IMR-90 (cell line): ENCODE measurements around the gene COX7A2L. TPM values are rescaled to one million over a fixed set of nuclear protein-coding genes. Genes with fewer than 3 reads are reported as not detected.

Experiments
- ATAC-seq: fragments of 200-7000 bp; cut with Tn5 transposase; 2 replicates; pipeline ENCODE4 v1.9.1; 2020; ENCODE audit warnings: low read depth, mild to moderate bottlenecking, moderate library complexity
- BruUV-seq: library from RNA; stranded (reverse); fragments of 400-500 nt; replicated peaks from 2 replicates; lab custom pipeline; 2021; lab: Mats Ljungman, UMichigan
- CTCF ChIA-PET: fragments of 300-600 bp; formaldehyde crosslinking; extraction: SDS; loops from one replicate; lab custom pipeline; 2021; ENCODE audit warnings: antibody characterized with exemption; lab: Yijun Ruan, JAX
- POLR2A ChIA-PET: fragments of 300-600 bp; sonication (Branson Sonifier 250); formaldehyde crosslinking; loops from one replicate; lab custom pipeline; 2022; ENCODE audit warnings: antibody characterized with exemption; ENCODE audit not compliant: unreplicated experiment; lab: Charles Lee
- DNase-seq: peaks from one replicate; pipeline ENCODE4 v3.0.0; 2013
- H2AFZ ChIP-seq: replicated peaks from 2 replicates; pipeline ENCODE3; 2013; ENCODE audit warnings: low read length, mild to moderate bottlenecking; ENCODE audit not compliant: poor library complexity
- H2AK5ac ChIP-seq: 2 replicates; pipeline ENCODE4 v1.6.1; 2013; ENCODE audit warnings: low read depth, low read length, inconsistent platforms
- H2AK9ac ChIP-seq: replicated peaks from 2 replicates; pipeline ENCODE3; 2013; ENCODE audit warnings: mild to moderate bottlenecking, low read depth, low read length, moderate library complexity; ENCODE audit not compliant: poor library complexity
- H2BK120ac ChIP-seq: 2 replicates; pipeline ENCODE4 v1.6.1; 2013; ENCODE audit warnings: low read depth, low read length, inconsistent platforms
- H2BK15ac ChIP-seq: 3 replicates; pipeline ENCODE4 v1.6.1; 2013; ENCODE audit warnings: low read depth, low read length, inconsistent platforms
- H2BK20ac ChIP-seq: 2 replicates; pipeline ENCODE4 v1.6.1; 2013; ENCODE audit warnings: low read depth, mild to moderate bottlenecking, inconsistent platforms, low read length, moderate library complexity
- H2BK5ac ChIP-seq: 2 replicates; pipeline ENCODE4 v1.6.1; 2013; ENCODE audit warnings: mild to moderate bottlenecking, low read depth, low read length, inconsistent platforms; ENCODE audit not compliant: poor library complexity, severe bottlenecking
- H3K14ac ChIP-seq: replicated peaks from 2 replicates; pipeline ENCODE4 v1.6.1; 2013; ENCODE audit warnings: low read depth, low read length, inconsistent platforms
- H3K18ac ChIP-seq: 2 replicates; pipeline ENCODE4 v1.6.1; 2013; ENCODE audit warnings: low read depth, low read length, control low read depth
- H3K23ac ChIP-seq: 2 replicates; pipeline ENCODE4 v1.6.1; 2013; ENCODE audit warnings: low read depth, low read length, inconsistent platforms
- H3K27ac ChIP-seq: 2 replicates; pipeline ENCODE4 v1.5.1; 2013; ENCODE audit warnings: mild to moderate bottlenecking, control low read depth, low read length; ENCODE audit not compliant: insufficient read depth
- H3K27me3 ChIP-seq: 2 replicates; pipeline ENCODE4 v1.6.1; 2013; ENCODE audit warnings: low read length; ENCODE audit not compliant: control insufficient read depth, insufficient read depth
- H3K36me3 ChIP-seq: 2 replicates; pipeline ENCODE4 v1.6.1; 2013; ENCODE audit warnings: low read length, mixed read lengths; ENCODE audit not compliant: control insufficient read depth, insufficient read depth
- H3K4ac ChIP-seq: 2 replicates; pipeline ENCODE4 v1.6.1; 2013; ENCODE audit warnings: low read depth, low read length, inconsistent platforms
- H3K4me1 ChIP-seq: 2 replicates; pipeline ENCODE4 v1.6.1; 2013; ENCODE audit warnings: low read length, mixed read lengths; ENCODE audit not compliant: control insufficient read depth, insufficient read depth
- H3K4me2 ChIP-seq: 2 replicates; pipeline ENCODE4 v1.6.1; 2013; ENCODE audit warnings: low read depth, mild to moderate bottlenecking, control low read depth, low read length, moderate library complexity
- H3K4me3 ChIP-seq: 2 replicates; pipeline ENCODE4 v1.5.1; 2013; ENCODE audit warnings: low read depth, mild to moderate bottlenecking, control low read depth, low read length, moderate library complexity; ENCODE audit not compliant: insufficient read depth
- H3K56ac ChIP-seq: 2 replicates; pipeline ENCODE4 v1.6.1; 2013; ENCODE audit warnings: low read length, inconsistent platforms; ENCODE audit not compliant: insufficient read depth; ENCODE audit errors: extremely low read depth
- H3K79me1 ChIP-seq, 2 experiments: 2 replicates each; pipeline ENCODE4 v1.6.1; 2013; ENCODE audit warnings: low read length in 2 of 2, inconsistent platforms in 1 of 2, low read depth in 1 of 2
- H3K9ac ChIP-seq: 2 replicates; pipeline ENCODE4 v1.6.1; 2013; ENCODE audit warnings: low read depth, low read length, control low read depth
- H3K9me1 ChIP-seq: 2 replicates; pipeline ENCODE4 v1.6.1; 2013; ENCODE audit warnings: low read length, inconsistent platforms; ENCODE audit not compliant: insufficient read depth
- H3K9me3 ChIP-seq: 2 replicates; pipeline ENCODE4 v1.6.1; 2013; ENCODE audit warnings: low read length; ENCODE audit not compliant: control insufficient read depth, insufficient read depth
- H4K20me1 ChIP-seq: 2 replicates; pipeline ENCODE4 v1.6.1; 2013; ENCODE audit warnings: low read length, inconsistent platforms; ENCODE audit not compliant: insufficient read depth
- H4K5ac ChIP-seq: 2 replicates; pipeline ENCODE4 v1.6.1; 2013; ENCODE audit warnings: mild to moderate bottlenecking, low read depth, low read length, control low read depth
- H4K8ac ChIP-seq, 2 experiments: 2 replicates each; pipeline ENCODE4 v1.6.1; 2013; ENCODE audit warnings: low read depth in 2 of 2, low read length in 2 of 2, control low read depth in 1 of 2, inconsistent platforms in 1 of 2
- H4K91ac ChIP-seq: 2 replicates; pipeline ENCODE4 v1.6.1; 2013; ENCODE audit warnings: low read depth, low read length, inconsistent platforms; ENCODE audit not compliant: insufficient read depth
- BHLHE40 ChIP-seq: fragments of 150-350 bp; IDR thresholded peaks from 2 replicates; pipeline ENCODE4 v1.6.1; 2016; ENCODE audit warnings: mild to moderate bottlenecking, low read depth, low read length
- CEBPB ChIP-seq: IDR thresholded peaks from 2 replicates; pipeline ENCODE4 v1.6.1; 2012; ENCODE audit warnings: low read depth, low read length, improper control_type of control experiment
- MAFK ChIP-seq: IDR thresholded peaks from 2 replicates; pipeline ENCODE4 v1.6.1; 2012; ENCODE audit warnings: low read depth, low read length, improper control_type of control experiment
- MAZ ChIP-seq: IDR thresholded peaks from 2 replicates; pipeline ENCODE4 v1.6.1; 2012; ENCODE audit warnings: low read depth, mild to moderate bottlenecking, low read length, improper control_type of control experiment, moderate library complexity, borderline replicate concordance
- NFE2L2 ChIP-seq: fragments of 150-350 bp; IDR thresholded peaks from 2 replicates; pipeline ENCODE4 v1.6.1; 2016; ENCODE audit warnings: low read depth, mild to moderate bottlenecking, low read length
- POLR2A ChIP-seq: IDR thresholded peaks from 2 replicates; pipeline ENCODE4 v1.6.1; 2012; ENCODE audit warnings: mild to moderate bottlenecking, low read depth, low read length
- RAD21 ChIP-seq: IDR thresholded peaks from 2 replicates; pipeline ENCODE4 v1.6.1; 2012; ENCODE audit warnings: low read length, improper control_type of control experiment
- RCOR1 ChIP-seq: IDR thresholded peaks from 2 replicates; pipeline ENCODE4 v1.6.1; 2012; ENCODE audit warnings: mild to moderate bottlenecking, low read length, improper control_type of control experiment; ENCODE audit not compliant: insufficient replicate concordance
- SMC3 ChIP-seq: fragments of 150-350 bp; IDR thresholded peaks from 2 replicates; pipeline ENCODE4 v1.6.1; 2016; ENCODE audit warnings: low read depth, mild to moderate bottlenecking, antibody characterized with exemption, low read length, moderate library complexity
- USF2 ChIP-seq: fragments of 150-350 bp; IDR thresholded peaks from 2 replicates; pipeline ENCODE4 v1.6.1; 2017; ENCODE audit warnings: mild to moderate bottlenecking, antibody characterized with exemption, low read length, low read depth
- WGBS, 2 experiments: methylation state at CpG; one replicate each; pipeline versions ENCODE4 v1.1.5 to v1.1.7; 2013; ENCODE audit warnings: missing lambda C conversion rate in 2 of 2; ENCODE audit not compliant: insufficient read length in 1 of 2; ENCODE audit errors: extremely low coverage in 2 of 2; 5-methylcytosine and 5-hydroxymethylcytosine counted together
- dilution Hi-C: fragments of 300-500 bp; cut with HindIII; formaldehyde crosslinking; loops from one replicate; pipeline ENCODE4 v1.14.3; 2018; ENCODE audit warnings: low sequenced_read_pairs; ENCODE audit not compliant: unreplicated experiment
- in situ Hi-C: fragments of 300-500 bp; cut with MboI; formaldehyde crosslinking; loops from 3 replicates; pipeline ENCODE4 v1.14.3; 2019; ENCODE audit warnings: low sequenced_read_pairs, inconsistent platforms, mixed read lengths
- intact Hi-C: fragments of 100-400 bp; cut with micrococcal nuclease; formaldehyde crosslinking; loops from 2 replicates; pipeline ENCODE4 v1.10.0; 2022
- polyA plus RNA-seq, 3 experiments: library from polyadenylated mRNA; depleted of rRNA; stranded (reverse); fragments of >200 nt; gene quantifications; 2 replicates each; pipeline ENCODE4 v1.2.3, GENCODE V29; 2012; ENCODE audit warnings: low replicate concordance in 1 of 3
- total RNA-seq: library from RNA; depleted of rRNA; stranded (reverse); fragments of >200 nt; gene quantifications from 2 replicates; pipeline ENCODE4 v1.2.3, GENCODE V29; 2012
- TF ChIP-seq, protein P1 (sequence below): conservative IDR thresholded peaks from 2 replicates; pipeline ENCODE4 v1.5.1; 2012; ENCODE audit warnings: mild to moderate bottlenecking, low read depth, low read length, improper control_type of control experiment
- TF ChIP-seq, protein P2 (sequence below): fragments of 150-350 bp; IDR thresholded peaks from 2 replicates; pipeline ENCODE4 v1.6.1; 2016; ENCODE audit warnings: low read depth, mild to moderate bottlenecking, low read length, moderate library complexity, borderline replicate concordance

Gene COX7A2L
- total and polyA plus RNA-seq, 2 of the 4 experiments (the other 2 are of a cell fraction) = 123 to 132 TPM

- Histone ChIP-seq H3K27ac (no peak overlapping the region), H2AK5ac (no peak overlapping the region), H2BK20ac (no peak overlapping the region), H3K79me1 (peaks cover 11 to 38% of the 10 kb centered on the region in 2 experiments; a peak in 3 of 4 replicates), H2BK120ac (no peak overlapping the region), H3K4me1 (no peaks in the 10 kb centered on the region), H2BK5ac (no peak overlapping the region), H3K14ac (no peak overlapping the region), H2AK9ac (no peak overlapping the region), H4K5ac (no peak overlapping the region), H3K4me3 (no peak overlapping the region), H3K9me3 (no peaks in the 10 kb centered on the region), H3K9ac (no peak overlapping the region), H3K56ac (no peak overlapping the region), H3K23ac (no peak overlapping the region), H3K9me1 (no peaks in the 10 kb centered on the region; the same call in 1 of the 2 replicates), H4K91ac (no peak overlapping the region), H4K8ac (no peak overlapping the region), H3K36me3 (peaks cover 40% of the 10 kb centered on the region), H4K20me1 (no peaks in the 10 kb centered on the region; the same call in 1 of the 2 replicates), H3K27me3 (no peaks in the 10 kb centered on the region), H3K4ac (no peak overlapping the region), H2BK15ac (no peak overlapping the region), H3K18ac (no peak overlapping the region), H3K4me2 (no peak overlapping the region), H2AFZ (no peak overlapping the region)
- ATAC-seq (no peak), DNase-seq (no peak)
- ChIA-PET POLR2A (no interaction called here), CTCF (no interaction called here)
- BruUV-seq = no TSS peak
- intact Hi-C loops (no loop called here), in situ Hi-C loops (no loop called here), dilution Hi-C loops (no loop called here)
- TF ChIP-seq SMC3 (no peak), RAD21 (no peak), NFE2L2 (no peak), USF2 (no peak), MAFK (no peak), RCOR1 (no peak), BHLHE40 (no peak), CEBPB (no peak), MAZ (no peak), POLR2A (no peak)
- TF ChIP-seq, protein P1, sequence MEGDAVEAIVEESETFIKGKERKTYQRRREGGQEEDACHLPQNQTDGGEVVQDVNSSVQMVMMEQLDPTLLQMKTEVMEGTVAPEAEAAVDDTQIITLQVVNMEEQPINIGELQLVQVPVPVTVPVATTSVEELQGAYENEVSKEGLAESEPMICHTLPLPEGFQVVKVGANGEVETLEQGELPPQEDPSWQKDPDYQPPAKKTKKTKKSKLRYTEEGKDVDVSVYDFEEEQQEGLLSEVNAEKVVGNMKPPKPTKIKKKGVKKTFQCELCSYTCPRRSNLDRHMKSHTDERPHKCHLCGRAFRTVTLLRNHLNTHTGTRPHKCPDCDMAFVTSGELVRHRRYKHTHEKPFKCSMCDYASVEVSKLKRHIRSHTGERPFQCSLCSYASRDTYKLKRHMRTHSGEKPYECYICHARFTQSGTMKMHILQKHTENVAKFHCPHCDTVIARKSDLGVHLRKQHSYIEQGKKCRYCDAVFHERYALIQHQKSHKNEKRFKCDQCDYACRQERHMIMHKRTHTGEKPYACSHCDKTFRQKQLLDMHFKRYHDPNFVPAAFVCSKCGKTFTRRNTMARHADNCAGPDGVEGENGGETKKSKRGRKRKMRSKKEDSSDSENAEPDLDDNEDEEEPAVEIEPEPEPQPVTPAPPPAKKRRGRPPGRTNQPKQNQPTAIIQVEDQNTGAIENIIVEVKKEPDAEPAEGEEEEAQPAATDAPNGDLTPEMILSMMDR = no peak
- TF ChIP-seq, protein P2, sequence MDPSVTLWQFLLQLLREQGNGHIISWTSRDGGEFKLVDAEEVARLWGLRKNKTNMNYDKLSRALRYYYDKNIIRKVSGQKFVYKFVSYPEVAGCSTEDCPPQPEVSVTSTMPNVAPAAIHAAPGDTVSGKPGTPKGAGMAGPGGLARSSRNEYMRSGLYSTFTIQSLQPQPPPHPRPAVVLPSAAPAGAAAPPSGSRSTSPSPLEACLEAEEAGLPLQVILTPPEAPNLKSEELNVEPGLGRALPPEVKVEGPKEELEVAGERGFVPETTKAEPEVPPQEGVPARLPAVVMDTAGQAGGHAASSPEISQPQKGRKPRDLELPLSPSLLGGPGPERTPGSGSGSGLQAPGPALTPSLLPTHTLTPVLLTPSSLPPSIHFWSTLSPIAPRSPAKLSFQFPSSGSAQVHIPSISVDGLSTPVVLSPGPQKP = no peak
- WGBS, 2 experiments = no CpG with 5 or more reads among the region's 4 CpGs
Observed at GRCh38 chr2:42333579-42333978, 27.4 kb downstream of the COX7A2L start.
